ENCODE measurements around the gene CENPB. TPM values are rescaled to one million over a fixed set of nuclear protein-coding genes. Genes with fewer than 3 reads are reported as not detected.
A peak's percentile ranks its signal among the peaks of the same experiment; 100 is the strongest.

CENPB gene
- total and polyA plus RNA-seq, 12 donors, result 52.3 to 95.7 (median 67.7) TPM

DNA sequence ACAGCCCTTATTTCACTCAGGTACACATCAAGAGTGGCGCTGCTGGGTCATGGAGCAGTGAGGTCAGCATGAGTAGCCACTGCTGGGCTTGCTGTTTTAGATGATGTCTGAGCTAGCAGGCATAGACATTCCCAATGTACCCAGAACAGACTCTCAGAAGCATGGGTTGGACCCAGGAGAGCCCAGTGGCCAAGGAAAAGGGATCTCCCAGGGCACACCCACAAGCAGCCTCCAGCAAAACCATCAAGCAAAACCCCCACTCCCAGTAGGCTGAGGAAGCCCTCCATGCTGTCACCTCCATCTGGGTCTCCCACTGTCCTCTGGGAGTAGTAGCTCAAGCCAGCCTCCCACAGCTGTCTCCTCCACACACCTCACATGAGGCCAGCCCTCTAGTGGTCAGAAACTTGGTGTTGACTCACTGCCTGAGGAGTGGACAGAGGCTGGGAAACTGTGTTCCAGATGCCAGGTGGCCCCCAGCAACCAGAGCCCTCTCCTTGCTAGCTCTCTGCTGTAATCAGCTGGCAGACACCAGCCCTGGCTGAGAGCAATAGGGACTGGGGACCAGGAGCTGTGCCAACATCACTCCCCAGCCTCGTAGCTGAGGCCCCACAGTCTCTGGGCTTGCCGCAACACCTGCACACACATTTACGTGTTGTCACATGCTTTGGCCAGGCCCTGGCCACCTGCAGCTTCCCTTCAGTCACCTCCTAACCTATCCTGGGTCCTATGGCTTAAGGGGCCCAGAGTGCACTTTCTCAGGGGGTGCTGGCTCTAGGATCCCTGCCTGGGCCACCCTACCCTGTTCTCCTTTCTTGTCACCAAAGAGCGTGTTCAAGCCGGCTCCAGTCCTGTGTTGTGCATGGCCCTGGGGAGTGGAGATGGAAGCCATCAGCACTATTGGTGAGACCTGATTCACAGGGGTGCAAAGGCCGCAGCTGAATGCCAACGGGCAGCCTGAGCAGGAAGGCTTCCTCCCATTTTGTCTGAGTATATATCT lies 31.9 kb upstream of the CENPB start:
- Histone ChIP-seq H3K36me3 (peaks cover 0 to 17% (median 10%) of the 10 kb centered on the region in 9 donors), H3K27ac (peak overlapping the region in 9 of 10 donors; percentile 28 to 100 (median 98)), H3K27me3 (no peaks in the 10 kb centered on the region), H3K4me3 (no peak overlapping the region), H3K9me3 (no peaks in the 10 kb centered on the region), H3K4me1 (peaks cover 3 to 47% (median 29%) of the 10 kb centered on the region in 9 donors)
- TF ChIP-seq, protein P1, sequence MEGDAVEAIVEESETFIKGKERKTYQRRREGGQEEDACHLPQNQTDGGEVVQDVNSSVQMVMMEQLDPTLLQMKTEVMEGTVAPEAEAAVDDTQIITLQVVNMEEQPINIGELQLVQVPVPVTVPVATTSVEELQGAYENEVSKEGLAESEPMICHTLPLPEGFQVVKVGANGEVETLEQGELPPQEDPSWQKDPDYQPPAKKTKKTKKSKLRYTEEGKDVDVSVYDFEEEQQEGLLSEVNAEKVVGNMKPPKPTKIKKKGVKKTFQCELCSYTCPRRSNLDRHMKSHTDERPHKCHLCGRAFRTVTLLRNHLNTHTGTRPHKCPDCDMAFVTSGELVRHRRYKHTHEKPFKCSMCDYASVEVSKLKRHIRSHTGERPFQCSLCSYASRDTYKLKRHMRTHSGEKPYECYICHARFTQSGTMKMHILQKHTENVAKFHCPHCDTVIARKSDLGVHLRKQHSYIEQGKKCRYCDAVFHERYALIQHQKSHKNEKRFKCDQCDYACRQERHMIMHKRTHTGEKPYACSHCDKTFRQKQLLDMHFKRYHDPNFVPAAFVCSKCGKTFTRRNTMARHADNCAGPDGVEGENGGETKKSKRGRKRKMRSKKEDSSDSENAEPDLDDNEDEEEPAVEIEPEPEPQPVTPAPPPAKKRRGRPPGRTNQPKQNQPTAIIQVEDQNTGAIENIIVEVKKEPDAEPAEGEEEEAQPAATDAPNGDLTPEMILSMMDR (IDR thresholded peaks at IDR 0.05), result peak; percentile 34 to 73 (median 66)
- peak in 1 of 2 donors; percentile 78 for DNase-seq
- peak in 7 of 8 donors; percentile 20 to 54 (median 32) for ATAC-seq
- intact Hi-C loops (cut with DNase I), result loop anchor here in 2 of 10 donors (1.0 to 2.0 kb wide), 2 partner anchors 32 kb away; partner anchors contain the start of gene CENPB (in 2 of the 2)
- WGBS, 2 donors, result 59 to 68% methylated on average over 8 of the region's 8 CpGs

DNA sequence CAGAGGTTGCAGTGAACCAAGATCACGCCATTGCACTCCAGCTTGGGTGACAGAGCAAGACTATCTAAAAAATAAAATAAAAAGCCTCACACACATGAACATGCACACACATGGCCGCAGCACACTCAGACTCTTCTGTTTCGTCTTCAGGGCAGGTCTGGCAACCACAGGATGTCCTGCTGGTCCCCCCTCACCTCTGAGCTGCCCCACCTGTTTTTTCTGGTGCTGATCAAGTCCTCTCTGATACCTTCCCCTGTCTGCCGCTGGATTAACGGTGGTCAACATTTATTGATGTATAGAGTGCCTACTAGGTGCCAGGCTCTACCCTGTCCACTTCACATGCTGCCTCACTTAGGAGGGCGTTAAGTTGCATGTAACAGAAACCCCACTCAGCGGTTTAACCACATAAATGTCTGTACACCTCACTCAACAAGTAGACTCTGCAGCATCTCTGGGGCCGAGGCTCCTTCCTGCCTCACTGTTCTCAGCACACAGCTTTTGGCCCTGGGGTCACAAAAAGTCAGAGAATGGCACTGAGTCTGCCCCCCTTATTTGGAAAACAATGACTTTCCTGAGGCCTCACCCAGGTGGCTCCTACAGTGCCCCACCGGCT lies 29.3 kb upstream of the CENPB start:
- no peak overlapping the region for H3K4me3 ChIP-seq
- H3K36me3 ChIP-seq, result no peaks in the 10 kb centered on the region
- H3K4me1 ChIP-seq, result peaks cover 3 to 60% (median 42%) of the 10 kb centered on the region in 9 donors
- intact Hi-C loops (cut with DNase I), result loop anchor here in 1 of 10 donors (2.0 kb wide), 1 partner anchor 21 kb away; no protein-coding TSS in a partner anchor
- no peaks in the 10 kb centered on the region for H3K9me3 ChIP-seq
- WGBS, 2 donors, result 79 to 80% methylated on average over 9 of the region's 9 CpGs
- TF ChIP-seq, protein P1 (IDR thresholded peaks at IDR 0.05), result no peak
- no peak for DNase-seq
- no peaks in the 10 kb centered on the region for H3K27me3 ChIP-seq
- ATAC-seq, result no peak
- H3K27ac ChIP-seq, result peak overlapping the region in 1 of 10 donors; percentile 33

DNA sequence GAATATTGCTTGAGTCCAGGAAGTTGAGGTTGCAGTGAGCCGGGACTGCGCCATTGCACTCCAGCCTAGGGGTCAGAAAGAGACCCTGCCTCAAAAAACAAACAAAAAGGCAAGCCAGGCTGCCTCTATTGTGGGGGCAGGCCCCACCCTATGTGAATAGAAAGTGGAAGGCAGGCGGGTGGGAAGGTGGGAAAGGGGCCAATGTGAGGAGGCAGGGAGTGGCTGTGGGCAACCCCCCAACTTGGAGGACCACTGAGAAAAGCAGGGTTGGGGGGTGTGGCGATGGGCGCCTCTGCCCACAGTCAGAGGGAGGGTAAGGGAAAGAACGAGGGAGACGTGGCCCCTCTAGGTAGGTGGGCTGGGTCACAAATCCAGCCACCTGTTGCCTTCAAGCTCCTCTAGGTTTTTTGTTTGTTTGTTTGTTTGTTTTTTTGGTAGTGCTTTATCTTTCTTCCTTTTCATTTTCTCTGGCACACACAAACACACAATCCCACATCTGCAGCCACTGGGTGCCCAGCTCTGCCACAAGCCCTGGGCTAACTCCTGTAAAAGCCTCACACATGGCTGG lies 28.5 kb upstream of the CENPB start:
- Histone ChIP-seq H3K4me1 (peaks cover 3 to 66% (median 46%) of the 10 kb centered on the region in 9 donors), H3K9me3 (no peaks in the 10 kb centered on the region), H3K27ac (peak overlapping the region in 1 of 10 donors; percentile 33), H3K4me3 (no peak overlapping the region), H3K36me3 (no peaks in the 10 kb centered on the region), H3K27me3 (no peaks in the 10 kb centered on the region)
- TF ChIP-seq, protein P1 (IDR thresholded peaks at IDR 0.05), result no peak
- no peak for DNase-seq
- 87 to 91% methylated on average over 7 of the region's 7 CpGs for WGBS, 2 donors
- intact Hi-C loops (cut with DNase I), result no loop called here
- ATAC-seq, result no peak

Data from heart right ventricle (tissue), 16 donors.